HCT116 (cell line): ENCODE data around the gene PRPF6. TPM values are rescaled to one million over a fixed set of nuclear protein-coding genes. Genes with fewer than 3 reads are reported as not detected.

Source experiments
- ATAC-seq: fragments of 200-7000 bp; cut with Tn5 transposase; 2 replicates; pipeline ENCODE4 v1.9.1; 2020; ENCODE audit warnings: mild to moderate bottlenecking, moderate library complexity
- BruUV-seq: library from RNA; stranded (reverse); fragments of 400-500 nt; replicated peaks from 2 replicates; lab custom pipeline; 2021; lab: Mats Ljungman, UMichigan
- CTCF ChIA-PET: fragments of 300-600 bp; sonication (Branson Sonifier 250); formaldehyde crosslinking; loops from one replicate; lab custom pipeline; 2021; ENCODE audit warnings: antibody characterized with exemption; lab: Charles Lee
- POLR2A ChIA-PET: fragments of 300-600, 350-600 bp; sonication (Branson Sonifier 250); formaldehyde crosslinking; loops from one replicate; lab custom pipeline; 2021; ENCODE audit warnings: antibody characterized with exemption; lab: Charles Lee
- RAD21 ChIA-PET, 2 experiments: fragments of 300-600 bp; sonication (Branson Sonifier 250); formaldehyde crosslinking; loops; one replicate each; lab custom pipeline; 2023; ENCODE audit warnings: low total read pairs in 2 of 2; ENCODE audit not compliant: uncharacterized antibody in 2 of 2, unreplicated experiment in 2 of 2, low non-redundant PET in 1 of 2; lab: Charles Lee
- DNase-seq: peaks from one replicate; pipeline ENCODE4 v3.0.0-alpha.2; 2010; ENCODE audit warnings: low read depth, low spot score
- H2AFZ ChIP-seq: fragments of 200-600 bp; shearing (Covaris generic), sonication (generic); 2 replicates; pipeline ENCODE4 v1.6.1; 2017; ENCODE audit warnings: low read depth, mixed run types, mixed read lengths, antibody characterized with exemption, low read length; ENCODE audit not compliant: poor library complexity, severe bottlenecking
- H3K27ac ChIP-seq: 2 replicates; pipeline ENCODE4 v1.5.1; 2012; ENCODE audit warnings: low read depth, low read length
- H3K27me3 ChIP-seq: fragments of 200-600 bp; sonication (generic); 2 replicates; pipeline ENCODE4 v1.6.1; 2016; ENCODE audit warnings: mixed run types, low read length, mixed read lengths; ENCODE audit not compliant: insufficient read depth
- H3K36me3 ChIP-seq, 2 experiments: fragments of 200-500 bp in 1 of 2; fragments of 200-600 bp in 1 of 2; sonication (Bioruptor generic) in 1 of 2; sonication (generic) in 1 of 2; 2 replicates each; pipeline versions ENCODE4 v1.5.1 to v1.6.1; 2014 to 2016; ENCODE audit warnings: low read length in 2 of 2, inconsistent platforms in 1 of 2, mixed read lengths in 1 of 2, mixed run types in 1 of 2; ENCODE audit not compliant: insufficient read depth in 2 of 2, control insufficient read depth in 1 of 2
- H3K4me1 ChIP-seq, 2 experiments: fragments of 200-600 bp in 1 of 2; sonication (generic) in 1 of 2; 2 replicates each; pipeline versions ENCODE4 v1.5.1 to v1.6.1; 2012 to 2017; ENCODE audit warnings: low read length in 2 of 2, inconsistent platforms in 1 of 2, mild to moderate bottlenecking in 1 of 2, mixed read lengths in 1 of 2, mixed run types in 1 of 2, moderate library complexity in 1 of 2; ENCODE audit not compliant: insufficient read depth in 2 of 2, control insufficient read depth in 1 of 2
- H3K4me2 ChIP-seq: fragments of 200-600 bp; sonication (generic); 2 replicates; pipeline ENCODE4 v1.6.1; 2017; ENCODE audit warnings: mixed run types, low read length, mixed read lengths
- H3K4me3 ChIP-seq, 2 experiments: fragments of 200-600 bp in 1 of 2; sonication (generic) in 1 of 2; replicated peaks in 1 of 2; 2 replicates each; pipeline ENCODE4 v1.5.1; 2011 to 2016; ENCODE audit warnings: low read length in 2 of 2, control low read depth in 1 of 2, low read depth in 1 of 2, mild to moderate bottlenecking in 1 of 2, mixed read lengths in 1 of 2, mixed run types in 1 of 2
- H3K79me2 ChIP-seq: fragments of 200-600 bp; sonication (generic); 2 replicates; pipeline ENCODE4 v1.6.1; 2017; ENCODE audit warnings: mild to moderate bottlenecking, mixed run types, low read length, moderate library complexity, mixed read lengths; ENCODE audit not compliant: insufficient read depth
- H3K9ac ChIP-seq: fragments of 200-600 bp; sonication (generic); 2 replicates; pipeline ENCODE4 v1.6.1; 2016; ENCODE audit warnings: low read length, mixed read lengths
- H3K9me2 ChIP-seq: fragments of 200-600 bp; sonication (generic), shearing (Covaris generic); 2 replicates; pipeline ENCODE4 v1.6.1; 2017; ENCODE audit warnings: mixed run types, mild to moderate bottlenecking, moderate library complexity; ENCODE audit not compliant: insufficient read depth
- H3K9me3 ChIP-seq, 2 experiments: fragments of 200-500 bp in 1 of 2; fragments of 200-600 bp in 1 of 2; sonication (Bioruptor generic) in 1 of 2; sonication (generic) in 1 of 2; 2 replicates each; pipeline ENCODE4 v1.6.1; 2014 to 2017; ENCODE audit warnings: low read length in 2 of 2, mixed read lengths in 2 of 2, inconsistent platforms in 1 of 2, low read depth in 1 of 2, mild to moderate bottlenecking in 1 of 2, mixed run types in 1 of 2, moderate library complexity in 1 of 2; ENCODE audit not compliant: control insufficient read depth in 1 of 2, insufficient read depth in 1 of 2
- H4K20me1 ChIP-seq: fragments of 200-600 bp; sonication (generic), shearing (Covaris generic); 2 replicates; pipeline ENCODE4 v1.6.1; 2017; ENCODE audit warnings: mixed run types, mild to moderate bottlenecking, moderate library complexity; ENCODE audit not compliant: insufficient read depth
- ELF1 ChIP-seq: IDR thresholded peaks from 2 replicates; pipeline ENCODE4 v1.6.1; 2012; ENCODE audit warnings: low read depth, borderline replicate concordance
- EZH2phosphoT487 ChIP-seq: fragments of 200-600 bp; IDR thresholded peaks from 2 replicates; pipeline ENCODE4 v1.6.1; 2018; ENCODE audit warnings: antibody characterized with exemption, borderline replicate concordance
- FOSL1 ChIP-seq: IDR thresholded peaks from 2 replicates; pipeline ENCODE4 v1.6.1; 2012; ENCODE audit warnings: low read depth
- REST ChIP-seq: IDR thresholded peaks from 2 replicates; pipeline ENCODE4 v1.6.1; 2012; ENCODE audit warnings: low read depth
- SRF ChIP-seq: IDR thresholded peaks from 2 replicates; pipeline ENCODE4 v1.6.1; 2012; ENCODE audit warnings: low read depth
- ZFX ChIP-seq: fragments of 450-650 bp; IDR thresholded peaks from 2 replicates; pipeline ENCODE4 v1.6.1; 2017
- ZNF274 ChIP-seq: fragments of 200-500 bp; sonication (Bioruptor generic); IDR thresholded peaks from 2 replicates; pipeline ENCODE4 v1.6.1; 2014; ENCODE audit warnings: mild to moderate bottlenecking, low read depth, low read length, inconsistent platforms
- intact Hi-C: fragments of 100-400 bp; cut with micrococcal nuclease; formaldehyde crosslinking; loops from 2 replicates; pipeline ENCODE4 v1.10.0; 2022
- total RNA-seq: library from RNA; stranded (reverse); gene quantifications from one replicate; pipeline ENCODE4 v1.2.1, GENCODE V29; 2021; ENCODE audit not compliant: unreplicated experiment
- TF ChIP-seq, protein P1 (sequence below): IDR thresholded peaks from 2 replicates; pipeline ENCODE4 v1.6.1; 2012

Gene PRPF6
- total RNA-seq, 1 experiment from 2014 or later, result 74.9 TPM

- no peak overlapping the region for H3K9ac ChIP-seq
- no peaks in the 10 kb centered on the region for H3K9me2 ChIP-seq
- H3K9me3 ChIP-seq, result no peaks in the 10 kb centered on the region
- TF ChIP-seq REST (no peak), EZH2phosphoT487 (no peak), ELF1 (no peak), FOSL1 (no peak), SRF (no peak), ZNF274 (no peak), ZFX (no peak)
- TF ChIP-seq, protein P1, sequence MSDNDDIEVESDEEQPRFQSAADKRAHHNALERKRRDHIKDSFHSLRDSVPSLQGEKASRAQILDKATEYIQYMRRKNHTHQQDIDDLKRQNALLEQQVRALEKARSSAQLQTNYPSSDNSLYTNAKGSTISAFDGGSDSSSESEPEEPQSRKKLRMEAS, result no peak
- no peak overlapping the region; the same call in 1 of the 2 replicates for H3K27ac ChIP-seq
- peaks cover 14 to 53% of the 10 kb centered on the region in 2 experiments; a peak in 3 of 4 replicates for H3K4me1 ChIP-seq
- H3K36me3 ChIP-seq, result no peaks in the 10 kb centered on the region
- H2AFZ ChIP-seq, result no peak overlapping the region
- ChIA-PET CTCF (no interaction called here), POLR2A (no interaction called here), RAD21 (no interaction called here)
- H3K4me2 ChIP-seq, result no peak overlapping the region
- BruUV-seq, result no TSS peak
- H3K4me3 ChIP-seq, result no peak overlapping the region
- no peak for DNase-seq
- no peaks in the 10 kb centered on the region; the same call in 1 of the 2 replicates for H4K20me1 ChIP-seq
- no peaks in the 10 kb centered on the region for H3K27me3 ChIP-seq
- peaks cover 97% of the 10 kb centered on the region for H3K79me2 ChIP-seq
- ATAC-seq, result no peak
- intact Hi-C loops, result no loop called here
Measured at GRCh38 chr20:63950701-63951397, 30.1 kb upstream of the PRPF6 start.
